IPS-18c (cell line): ENCODE data around the gene MYH10.

Experiments
- H3K4me3 ChIP-seq: 2 replicates; pipeline ENCODE4 v1.7.0; 2013; ENCODE audit warnings: low read depth, mild to moderate bottlenecking, low read length, moderate library complexity; ENCODE audit not compliant: insufficient read depth
- H3K9me3 ChIP-seq: one replicate; pipeline ENCODE4 v1.6.1; 2013; ENCODE audit warnings: mild to moderate bottlenecking, low read length, moderate library complexity; ENCODE audit not compliant: control insufficient read depth, insufficient read depth

MYH10 gene

GRCh38 chr17:8459107-8459506 lies 171.4 kb downstream of the MYH10 start:
- no peak overlapping the region for H3K4me3 ChIP-seq

GRCh38 chr17:8458128-8458527 lies 172.4 kb downstream of the MYH10 start:
- H3K9me3 ChIP-seq: no peaks in the 10 kb centered on the region
- H3K4me3 ChIP-seq: no peak overlapping the region

More at GRCh38 chr17:8459107-8459506, 171.4 kb downstream of the MYH10 start:
- H3K9me3 ChIP-seq: no peaks in the 10 kb centered on the region

- H3K4me3 ChIP-seq: no peak overlapping the region
- no peaks in the 10 kb centered on the region for H3K9me3 ChIP-seq
These were observed 174.8 kb downstream of the MYH10 start for GRCh38 chr17:8455665-8456209.

GRCh38 chr17:8453326-8453725 lies 177.2 kb downstream of the MYH10 start:
- no peak overlapping the region for H3K4me3 ChIP-seq
- no peaks in the 10 kb centered on the region for H3K9me3 ChIP-seq

- Histone ChIP-seq H3K4me3 (no peak overlapping the region), H3K9me3 (no peaks in the 10 kb centered on the region)
These were observed 178.5 kb downstream of the MYH10 start for GRCh38 chr17:8451933-8452614.

GRCh38 chr17:8448310-8448709 lies 182.2 kb downstream of the MYH10 start:
- Histone ChIP-seq H3K9me3 (no peaks in the 10 kb centered on the region), H3K4me3 (no peak overlapping the region)

- H3K4me3 ChIP-seq: no peak overlapping the region
- no peaks in the 10 kb centered on the region for H3K9me3 ChIP-seq
These were observed 182.7 kb downstream of the MYH10 start for GRCh38 chr17:8447799-8448198.

GRCh38 chr17:8445536-8445935 lies 185.0 kb downstream of the MYH10 start:
- H3K4me3 ChIP-seq: no peak overlapping the region
- H3K9me3 ChIP-seq: no peaks in the 10 kb centered on the region

- Histone ChIP-seq H3K9me3 (no peaks in the 10 kb centered on the region), H3K4me3 (no peak overlapping the region)
These were observed 186.0 kb downstream of the MYH10 start for GRCh38 chr17:8444494-8444893.

- H3K9me3 ChIP-seq: no peaks in the 10 kb centered on the region
- no peak overlapping the region for H3K4me3 ChIP-seq
These were observed 186.8 kb downstream of the MYH10 start for GRCh38 chr17:8443756-8444155.

GRCh38 chr17:8442310-8442709 lies 188.2 kb downstream of the MYH10 start:
- H3K9me3 ChIP-seq: no peaks in the 10 kb centered on the region
- no peak overlapping the region for H3K4me3 ChIP-seq

- Histone ChIP-seq H3K9me3 (no peaks in the 10 kb centered on the region), H3K4me3 (no peak overlapping the region)
These were observed 188.8 kb downstream of the MYH10 start for GRCh38 chr17:8441690-8442089.

- Histone ChIP-seq H3K9me3 (no peaks in the 10 kb centered on the region), H3K4me3 (no peak overlapping the region)
These were observed 190.8 kb downstream of the MYH10 start for GRCh38 chr17:8439681-8440080.

- no peaks in the 10 kb centered on the region for H3K9me3 ChIP-seq
- H3K4me3 ChIP-seq: no peak overlapping the region
These were observed 192.1 kb downstream of the MYH10 start for GRCh38 chr17:8438441-8438840.

GRCh38 chr17:8436844-8437171 lies 193.7 kb downstream of the MYH10 start:
- no peaks in the 10 kb centered on the region for H3K9me3 ChIP-seq
- H3K4me3 ChIP-seq: peak overlapping the region; percentile 84

- Histone ChIP-seq H3K4me3 (peak overlapping the region; percentile 84), H3K9me3 (no peaks in the 10 kb centered on the region)
These were observed 194.2 kb downstream of the MYH10 start for GRCh38 chr17:8436169-8436843.

- Histone ChIP-seq H3K4me3 (peak within 1 kb of the TSS; percentile 84), H3K9me3 (no peaks in the 10 kb centered on the region)
These were observed 195.0 kb downstream of the MYH10 start, which contains the start of gene NDEL1 for GRCh38 chr17:8435245-8436168. TSS of gene NDEL1 (plus strand) at chr17:8435884. CDS start at chr17:8444272, 8,388 bp downstream.
